Measurements from ENCODE around the gene DEPDC7. TPM values are rescaled to one million over a fixed set of nuclear protein-coding genes. Genes with fewer than 3 reads are reported as not detected.

DEPDC7 gene
- polyA plus RNA-seq, 1 experiment = 17.8 TPM

GRCh38 chr11:32991898-32992297, 23.8 kb upstream of the DEPDC7 start:
- Histone ChIP-seq H3K4me3 (ENCODE audit: low read depth, low read length) (no peak overlapping the region), H3K27ac (ENCODE audit: low read depth, low read length) (no peak overlapping the region), H3K9me3 (ENCODE audit: control insufficient read depth, insufficient read depth, low read length) (peaks cover 4% of the 10 kb centered on the region), H3K27me3 (ENCODE audit: control insufficient read depth, insufficient read depth, low read length) (no peaks in the 10 kb centered on the region)
- no peak for TF ChIP-seq CTCF (IDR thresholded peaks at IDR 0.05; ENCODE audit: low read depth, low read length)
- POLR2A ChIA-PET = no interaction called here
- no peak for DNase-seq (ENCODE audit: low read depth, low spot score)
- CTCF ChIA-PET = no interaction called here

DNA sequence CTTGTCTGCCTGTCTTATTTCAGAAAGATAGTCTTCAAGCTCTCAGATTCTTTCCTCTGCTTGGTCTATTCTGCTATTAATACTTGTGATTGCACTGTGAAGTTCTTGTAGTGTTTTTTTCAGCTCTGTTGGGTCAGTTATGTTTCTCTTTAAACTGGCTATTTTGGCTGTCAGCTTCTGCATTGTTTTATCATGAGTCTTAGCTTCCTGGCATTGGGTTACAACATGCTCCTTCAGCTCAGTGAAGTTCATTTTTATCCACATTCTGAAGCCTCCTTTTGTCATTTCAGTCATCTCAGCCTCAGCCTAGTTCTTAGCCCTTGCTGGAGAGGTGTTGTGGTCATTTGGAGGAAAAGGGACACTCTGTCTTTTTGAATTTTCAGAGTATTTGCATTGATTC, 15.5 kb upstream of the DEPDC7 start:
- no peak for TF ChIP-seq CTCF (IDR thresholded peaks at IDR 0.05; ENCODE audit: low read depth, low read length)
- Histone ChIP-seq H3K27ac (ENCODE audit: low read depth, low read length) (peak overlapping the region; percentile 4), H3K4me3 (ENCODE audit: low read depth, low read length) (no peak overlapping the region), H3K9me3 (ENCODE audit: control insufficient read depth, insufficient read depth, low read length) (no peaks in the 10 kb centered on the region; the same call in 1 of the 2 replicates), H3K27me3 (ENCODE audit: control insufficient read depth, insufficient read depth, low read length) (no peaks in the 10 kb centered on the region)
- ChIA-PET POLR2A (interaction anchor here (0.6 to 1.3 kb wide), 4 partner anchors 8 to 73 kb away, joined by 3 to 8 read pairs (median 6); partner anchors contain the start of genes DEPDC7 and TCP11L1), CTCF (no interaction called here)
- DNase-seq (ENCODE audit: low read depth, low spot score) = peak; percentile 50

DNA sequence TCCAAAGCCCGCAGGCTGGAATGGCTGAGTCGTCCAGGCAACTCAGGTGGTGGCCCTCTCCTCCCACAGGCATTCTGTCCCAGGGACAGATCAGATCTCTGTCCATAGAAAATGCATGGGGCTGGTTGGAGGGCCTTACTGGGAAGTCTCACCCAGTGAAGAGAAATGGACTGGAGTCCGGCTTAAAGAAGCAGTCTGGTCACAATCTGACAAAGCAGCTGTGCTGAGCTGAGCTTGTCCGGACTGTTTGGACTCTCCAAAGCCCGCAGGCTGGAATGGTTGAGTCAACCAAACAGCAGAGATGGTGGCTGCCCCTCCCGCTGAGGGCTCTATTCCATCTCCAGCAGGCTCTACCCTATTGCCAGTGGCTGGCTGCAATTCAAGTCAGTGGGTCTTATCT, 14.4 kb upstream of the DEPDC7 start:
- CTCF ChIA-PET = interaction anchor here (0.9 kb wide), 1 partner anchor 14 kb away, joined by 4 read pairs; the partner anchor contains the start of gene DEPDC7
- no peaks in the 10 kb centered on the region; the same call in 1 of the 2 replicates for H3K9me3 ChIP-seq (ENCODE audit: control insufficient read depth, insufficient read depth, low read length)
- H3K27ac ChIP-seq (ENCODE audit: low read depth, low read length) = no peak overlapping the region
- no peak overlapping the region for H3K4me3 ChIP-seq (ENCODE audit: low read depth, low read length)
- DNase-seq (ENCODE audit: low read depth, low spot score) = no peak
- TF ChIP-seq CTCF (IDR thresholded peaks at IDR 0.05; ENCODE audit: low read depth, low read length) = no peak
- no peaks in the 10 kb centered on the region for H3K27me3 ChIP-seq (ENCODE audit: control insufficient read depth, insufficient read depth, low read length)
- POLR2A ChIA-PET = interaction anchor here (0.6 kb wide), 1 partner anchor 12 kb away, joined by 3 read pairs; no protein-coding TSS in a partner anchor

DNA sequence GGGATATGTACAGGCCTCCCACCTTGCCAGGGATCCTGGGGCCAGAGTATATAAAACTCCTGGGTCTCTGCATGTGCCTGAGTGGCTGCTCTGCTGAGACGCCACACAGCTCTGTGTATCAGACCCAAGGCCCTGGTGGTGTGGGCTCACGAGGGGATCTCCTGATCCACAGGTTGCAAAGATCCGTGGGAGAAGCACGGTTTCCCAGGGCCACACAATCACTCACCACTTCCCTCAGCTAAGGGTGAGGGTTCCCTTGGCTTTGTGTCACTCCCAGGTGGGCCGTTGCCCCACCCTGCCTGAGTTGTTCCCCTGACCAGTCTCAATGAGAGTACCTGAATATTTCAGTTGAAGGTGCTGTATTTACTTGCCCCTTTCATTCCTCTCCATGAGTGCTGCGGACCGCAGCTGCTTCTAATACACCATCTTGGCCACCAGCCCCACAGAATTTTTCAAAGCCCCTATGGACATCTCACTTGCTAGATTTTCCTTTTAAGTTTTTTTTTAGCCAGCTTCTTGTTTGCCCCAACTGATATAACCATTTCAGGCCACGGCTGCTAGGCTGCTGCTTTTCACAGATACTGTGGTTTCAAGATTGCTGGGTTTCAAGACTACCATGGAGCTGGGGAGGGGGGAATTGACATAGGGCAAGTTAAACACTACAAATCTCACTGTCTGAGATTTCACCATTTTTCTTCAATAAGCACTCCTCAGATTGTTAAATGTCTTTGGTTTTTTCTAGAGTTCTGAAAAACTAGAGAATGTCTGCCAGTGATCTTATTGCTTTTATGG, 13.7 kb upstream of the DEPDC7 start:
- POLR2A ChIA-PET = interaction anchor here (0.6 to 0.8 kb wide), 3 partner anchors 9 to 14 kb away, joined by 3 read pairs; partner anchors contain the start of gene DEPDC7
- Histone ChIP-seq H3K4me3 (ENCODE audit: low read depth, low read length) (no peak overlapping the region), H3K27ac (ENCODE audit: low read depth, low read length) (no peak overlapping the region), H3K9me3 (ENCODE audit: control insufficient read depth, insufficient read depth, low read length) (no peaks in the 10 kb centered on the region; the same call in 1 of the 2 replicates), H3K27me3 (ENCODE audit: control insufficient read depth, insufficient read depth, low read length) (no peaks in the 10 kb centered on the region)
- CTCF ChIA-PET = interaction anchor here (0.9 kb wide), 1 partner anchor 14 kb away, joined by 4 read pairs; the partner anchor contains the start of gene DEPDC7
- no peak for DNase-seq (ENCODE audit: low read depth, low spot score)
- TF ChIP-seq CTCF (IDR thresholded peaks at IDR 0.05; ENCODE audit: low read depth, low read length) = no peak

DNA sequence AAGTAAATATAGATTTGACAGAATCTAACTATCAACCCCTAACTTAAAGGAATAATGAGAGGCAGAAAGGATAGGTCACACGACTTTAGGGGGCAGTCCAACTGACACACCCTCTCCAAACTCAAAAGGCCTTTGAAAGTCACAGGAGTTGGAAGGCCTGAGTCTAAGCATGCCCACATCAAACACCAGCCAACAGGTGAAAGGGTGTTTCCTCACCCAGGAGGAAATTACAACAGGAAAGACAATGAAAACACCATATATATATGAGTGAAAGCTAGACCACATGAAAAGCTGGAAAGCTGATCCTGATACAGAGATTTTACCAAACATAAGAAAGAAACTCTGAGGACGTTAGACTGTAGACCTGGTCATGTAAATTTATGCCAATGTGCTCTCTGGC, 10.5 kb upstream of the DEPDC7 start:
- H3K4me3 ChIP-seq (ENCODE audit: low read depth, low read length) = no peak overlapping the region
- H3K9me3 ChIP-seq (ENCODE audit: control insufficient read depth, insufficient read depth, low read length) = no peaks in the 10 kb centered on the region
- H3K27ac ChIP-seq (ENCODE audit: low read depth, low read length) = no peak overlapping the region
- CTCF ChIA-PET = no interaction called here
- H3K27me3 ChIP-seq (ENCODE audit: control insufficient read depth, insufficient read depth, low read length) = no peaks in the 10 kb centered on the region
- POLR2A ChIA-PET = no interaction called here
- no peak for DNase-seq (ENCODE audit: low read depth, low spot score)
- no peak for TF ChIP-seq CTCF (IDR thresholded peaks at IDR 0.05; ENCODE audit: low read depth, low read length)
